Skin epidermis (tissue), 12 donors: Measurements from ENCODE around the gene RELCH.

ENCODE experiments used
- H3K27ac ChIP-seq, 21 experiments: fragments of 200-600 bp; sonication (generic) in 11 of 21; one replicate each; pipeline ENCODE4 v1.5.0; 2020; ENCODE audit warnings: mild to moderate bottlenecking in 3 of 21, inconsistent platforms in 2 of 21, moderate library complexity in 2 of 21
- H3K4me3 ChIP-seq, 7 experiments: fragments of 200-600 bp; sonication (generic) in 2 of 7; one replicate each; pipeline ENCODE4 v1.5.0; 2020; ENCODE audit warnings: inconsistent platforms in 2 of 7, mild to moderate bottlenecking in 2 of 7, moderate library complexity in 1 of 7

RELCH gene

DNA sequence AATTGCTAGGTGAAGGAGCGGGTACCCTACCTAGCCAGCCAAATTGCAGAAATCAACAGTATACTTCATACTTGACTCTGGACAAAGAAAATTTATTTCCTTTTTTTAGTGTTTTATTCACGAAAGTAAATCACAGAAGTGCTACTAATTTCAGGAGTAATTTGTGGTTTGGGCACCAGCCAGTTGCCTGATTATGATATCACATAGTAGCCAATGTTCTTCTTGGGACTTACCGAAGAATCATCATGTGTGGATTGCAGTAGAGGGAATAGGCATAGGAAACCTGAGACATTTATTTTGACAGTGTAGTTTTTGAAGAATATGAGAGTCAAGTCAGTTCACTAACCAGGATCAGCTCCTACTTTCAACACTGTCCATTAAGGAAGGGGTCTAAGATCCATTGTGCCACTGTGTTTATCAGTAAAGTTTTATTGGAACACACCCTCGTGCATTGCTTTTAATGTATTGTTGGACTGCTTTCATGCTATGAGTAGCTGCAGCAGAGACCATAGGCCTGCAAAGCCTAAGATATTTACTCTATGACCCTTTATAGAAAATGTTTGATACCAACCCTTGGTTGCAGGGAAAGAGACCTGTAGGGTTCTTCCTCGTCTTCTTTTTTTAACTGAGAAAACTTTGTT, 170.1 kb downstream of the RELCH start:
- no peak overlapping the region for H3K4me3 ChIP-seq
- no peak overlapping the region for H3K27ac ChIP-seq
